MCF 10A (cell line): ENCODE measurements around the gene TMEM74B. TPM values are rescaled to one million over a fixed set of nuclear protein-coding genes. Genes with fewer than 3 reads are reported as not detected.

Experiments
- BruUV-seq: library from RNA; stranded (reverse); fragments of 400-500 nt; replicated peaks from 2 replicates; lab custom pipeline; 2021; lab: Mats Ljungman, UMichigan
- CTCF ChIA-PET: fragments of 300-600 bp; sonication (Branson Sonifier 250); formaldehyde crosslinking; extraction: SDS; loops from one replicate; lab custom pipeline; 2021; ENCODE audit warnings: antibody characterized with exemption, inconsistent platforms; lab: Yijun Ruan, JAX
- POLR2A ChIA-PET: fragments of 300-600, 350-650 bp; sonication (Branson Sonifier 250); formaldehyde crosslinking; extraction: SDS; loops from one replicate; lab custom pipeline; 2020; ENCODE audit warnings: antibody characterized with exemption, inconsistent platforms; lab: Yijun Ruan, JAX
- DNase-seq: peaks from one replicate; pipeline ENCODE4 v3.0.0-alpha.2; 2018; ENCODE audit not compliant: unreplicated experiment
- H3K27ac Mint-ChIP-seq: one replicate; pipeline ENCODE4 v1.8.0; 2022; ENCODE audit warnings: mild to moderate bottlenecking, low read depth, mixed read lengths; ENCODE audit not compliant: unreplicated experiment
- H3K27me3 Mint-ChIP-seq: one replicate; pipeline ENCODE4 v1.8.0; 2022; ENCODE audit warnings: mixed read lengths; ENCODE audit not compliant: insufficient read depth, unreplicated experiment
- H3K36me3 Mint-ChIP-seq: one replicate; pipeline ENCODE4 v1.8.0; 2022; ENCODE audit warnings: mild to moderate bottlenecking, moderate library complexity, mixed read lengths; ENCODE audit not compliant: insufficient read depth, unreplicated experiment
- H3K4me1 Mint-ChIP-seq: one replicate; pipeline ENCODE4 v1.8.0; 2022; ENCODE audit warnings: mixed read lengths; ENCODE audit not compliant: insufficient read depth, unreplicated experiment
- H3K4me3 Mint-ChIP-seq: one replicate; pipeline ENCODE4 v1.8.0; 2022; ENCODE audit warnings: mild to moderate bottlenecking, moderate library complexity, mixed read lengths; ENCODE audit not compliant: unreplicated experiment
- H3K9me3 Mint-ChIP-seq: one replicate; pipeline ENCODE4 v1.8.0; 2022; ENCODE audit warnings: mixed read lengths; ENCODE audit not compliant: unreplicated experiment
- CTCF ChIP-seq: fragments of 200-600 bp; IDR thresholded peaks from one replicate; pipeline ENCODE4 v1.8.0; 2022; ENCODE audit warnings: antibody characterized with exemption, mild to moderate bottlenecking; ENCODE audit not compliant: unreplicated experiment
- intact Hi-C: fragments of 100-400 bp; cut with micrococcal nuclease; formaldehyde crosslinking; loops from 2 replicates; pipeline ENCODE4 v1.14.1; 2022
- total RNA-seq: library from RNA; stranded (reverse); gene quantifications from 2 replicates; pipeline ENCODE4 v1.2.3, GENCODE V29; 2022

The TMEM74B gene
- total RNA-seq, 1 experiment from 2014 or later: not detected

- no peaks in the 10 kb centered on the region for H3K9me3 Mint-ChIP-seq
- no peak for DNase-seq
- CTCF ChIA-PET: interaction anchor here (0.7 to 1.8 kb wide), 3 partner anchors 10 to 53 kb away, joined by 4 to 7 read pairs (median 4); partner anchors contain the start of gene TMEM74B
Observed at GRCh38 chr20:1174787-1175186, 10.0 kb downstream of the TMEM74B start.

GRCh38 chr20:1173698-1174097 lies 11.1 kb downstream of the TMEM74B start:
- no peaks in the 10 kb centered on the region for H3K4me1 Mint-ChIP-seq
- no TSS peak for BruUV-seq
- no peak for DNase-seq
- ChIA-PET CTCF (interaction anchor here (0.5 to 0.8 kb wide), 2 partner anchors 355 to 356 kb away, joined by 3 read pairs; no protein-coding TSS in a partner anchor), POLR2A (no interaction called here)
- no peaks in the 10 kb centered on the region for H3K27me3 Mint-ChIP-seq
- no peak for TF ChIP-seq CTCF
- no peaks in the 10 kb centered on the region for H3K9me3 Mint-ChIP-seq
- no peak overlapping the region for H3K27ac Mint-ChIP-seq
- intact Hi-C loops: no loop called here
- H3K4me3 Mint-ChIP-seq: no peak overlapping the region
- peaks cover 35% of the 10 kb centered on the region for H3K36me3 Mint-ChIP-seq

More at GRCh38 chr20:1174787-1175186, 10.0 kb downstream of the TMEM74B start:
- H3K27me3 Mint-ChIP-seq: no peaks in the 10 kb centered on the region
- no peak overlapping the region for H3K4me3 Mint-ChIP-seq
- no peaks in the 10 kb centered on the region for H3K4me1 Mint-ChIP-seq
- POLR2A ChIA-PET: no interaction called here
- H3K36me3 Mint-ChIP-seq: peaks cover 26% of the 10 kb centered on the region
- no peak for TF ChIP-seq CTCF
- H3K27ac Mint-ChIP-seq: no peak overlapping the region
- no TSS peak for BruUV-seq
- intact Hi-C loops: no loop called here

GRCh38 chr20:1171461-1172093 lies 13.2 kb downstream of the TMEM74B start:
- Mint-ChIP-seq H3K36me3 (peaks cover 57% of the 10 kb centered on the region), H3K9me3 (no peaks in the 10 kb centered on the region), H3K27ac (no peak overlapping the region), H3K4me1 (no peaks in the 10 kb centered on the region), H3K27me3 (no peaks in the 10 kb centered on the region), H3K4me3 (no peak overlapping the region)
- ChIA-PET CTCF (interaction anchor here (0.9 kb wide), 1 partner anchor 41 kb away, joined by 8 read pairs; no protein-coding TSS in a partner anchor), POLR2A (interaction anchor here (0.9 to 1.5 kb wide), 3 partner anchors 9 to 17 kb away, joined by 4 to 5 read pairs (median 4); no protein-coding TSS in a partner anchor)
- BruUV-seq: no TSS peak
- TF ChIP-seq CTCF: no peak
- peak; percentile 49 for DNase-seq
- intact Hi-C loops: no loop called here

DNA sequence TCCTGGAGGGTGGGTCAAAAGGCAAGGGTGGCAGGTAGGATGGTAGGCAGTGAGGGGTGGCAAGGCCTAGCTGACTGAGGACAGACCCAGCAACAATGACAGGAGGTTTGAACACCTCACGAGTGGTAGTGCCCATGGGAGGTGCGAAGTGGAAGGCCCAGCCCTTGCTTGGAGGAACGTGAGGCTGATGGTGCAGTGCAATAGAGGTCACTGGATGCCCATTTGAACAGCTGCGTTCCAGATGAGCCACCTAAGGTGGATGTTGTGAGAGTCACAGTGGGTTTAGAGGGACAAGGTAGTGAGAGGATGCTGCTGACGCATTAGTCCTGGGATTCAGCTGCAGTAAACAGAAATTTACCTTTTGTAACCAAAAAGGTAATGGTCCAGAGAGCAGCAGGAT lies 15.6 kb downstream of the TMEM74B start:
- no peak overlapping the region for H3K27ac Mint-ChIP-seq
- no peak overlapping the region for H3K4me3 Mint-ChIP-seq
- ChIA-PET CTCF (no interaction called here), POLR2A (no interaction called here)
- no peaks in the 10 kb centered on the region for H3K27me3 Mint-ChIP-seq
- DNase-seq: no peak
- no peaks in the 10 kb centered on the region for H3K4me1 Mint-ChIP-seq
- intact Hi-C loops: no loop called here
- H3K9me3 Mint-ChIP-seq: no peaks in the 10 kb centered on the region
- peaks cover 67% of the 10 kb centered on the region for H3K36me3 Mint-ChIP-seq
- no peak for TF ChIP-seq CTCF
- BruUV-seq: no TSS peak
